ENCODE measurements around the gene ABHD17A. TPM values are rescaled to one million over a fixed set of nuclear protein-coding genes. Genes with fewer than 3 reads are reported as not detected.

Gene ABHD17A
- polyA plus RNA-seq, 3 donors = 69.8 to 96.1 (median 79.0) TPM

DNA sequence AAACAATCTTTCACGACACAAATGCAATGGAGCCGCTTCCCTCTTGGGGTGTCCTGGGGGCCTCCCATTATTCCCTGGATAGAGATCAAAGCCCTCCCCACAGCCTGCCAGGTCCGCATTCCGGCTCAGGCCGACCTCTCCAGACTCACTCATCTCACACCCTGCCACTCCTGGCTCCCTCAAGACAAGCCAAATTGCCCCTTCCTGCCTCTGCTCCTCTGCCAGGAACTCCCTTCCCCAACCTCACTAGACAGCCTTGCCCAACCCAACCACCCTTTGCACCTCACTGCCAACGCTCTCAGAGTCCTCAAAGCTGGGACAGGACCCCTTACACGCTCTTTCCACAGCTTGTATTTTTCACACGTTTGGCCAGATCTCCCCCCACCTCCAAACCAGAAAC is 1.5 kb downstream of the ABHD17A start:
- DNase-seq = no peak
- Histone ChIP-seq H3K36me3 (replicated peaks in 1 of 2; ENCODE audit: control insufficient read depth in 1 of 2, insufficient read depth in 2 of 2, low read length in 2 of 2) (peaks cover 11 to 18% of the 10 kb centered on the region in 2 donors), H3K9me3 (replicated peaks in 1 of 2; ENCODE audit: control insufficient read depth in 1 of 2, insufficient read depth in 1 of 2, low read length in 2 of 2) (no peaks in the 10 kb centered on the region), H4K20me1 (ENCODE audit: insufficient read depth, low read length) (peaks cover 42% of the 10 kb centered on the region), H3K27ac (ENCODE audit: low read depth in 1 of 2, low read length in 2 of 2) (peak overlapping the region; percentile 11 to 85), H3K79me2 (ENCODE audit: insufficient read depth, low read length) (peaks cover 45% of the 10 kb centered on the region), H3K9ac (ENCODE audit: insufficient read depth, low read length, poor library complexity, severe bottlenecking) (peak overlapping the region; percentile 81), H3K4me3 (replicated peaks in 1 of 3; ENCODE audit: low read depth in 2 of 3, low read length in 3 of 3) (peak overlapping the region; percentile 79 to 89 (median 85)), H2AFZ (ENCODE audit: insufficient read depth, low read depth, low read length, poor library complexity, severe bottlenecking) (no peak overlapping the region), H3K4me1 (ENCODE audit: control insufficient read depth in 1 of 2, insufficient read depth in 2 of 2, low read length in 2 of 2) (peaks cover 30 to 34% of the 10 kb centered on the region in 2 donors), H3K27me3 (ENCODE audit: control insufficient read depth in 2 of 2, insufficient read depth in 2 of 2, low read length in 2 of 2) (no peaks in the 10 kb centered on the region), H3K4me2 (replicated peaks; ENCODE audit: extremely low read depth, low read length, poor library complexity, severe bottlenecking) (peak overlapping the region; percentile 89)
- H3K36me3 Mint-ChIP-seq = peaks cover 16 to 23% of the 10 kb centered on the region in 2 donors
- peaks cover 29% of the 10 kb centered on the region for H3K4me1 Mint-ChIP-seq
- H3K27ac Mint-ChIP-seq = peak overlapping the region; percentile 76 to 97 (median 91)
- TF ChIP-seq, protein P1, sequence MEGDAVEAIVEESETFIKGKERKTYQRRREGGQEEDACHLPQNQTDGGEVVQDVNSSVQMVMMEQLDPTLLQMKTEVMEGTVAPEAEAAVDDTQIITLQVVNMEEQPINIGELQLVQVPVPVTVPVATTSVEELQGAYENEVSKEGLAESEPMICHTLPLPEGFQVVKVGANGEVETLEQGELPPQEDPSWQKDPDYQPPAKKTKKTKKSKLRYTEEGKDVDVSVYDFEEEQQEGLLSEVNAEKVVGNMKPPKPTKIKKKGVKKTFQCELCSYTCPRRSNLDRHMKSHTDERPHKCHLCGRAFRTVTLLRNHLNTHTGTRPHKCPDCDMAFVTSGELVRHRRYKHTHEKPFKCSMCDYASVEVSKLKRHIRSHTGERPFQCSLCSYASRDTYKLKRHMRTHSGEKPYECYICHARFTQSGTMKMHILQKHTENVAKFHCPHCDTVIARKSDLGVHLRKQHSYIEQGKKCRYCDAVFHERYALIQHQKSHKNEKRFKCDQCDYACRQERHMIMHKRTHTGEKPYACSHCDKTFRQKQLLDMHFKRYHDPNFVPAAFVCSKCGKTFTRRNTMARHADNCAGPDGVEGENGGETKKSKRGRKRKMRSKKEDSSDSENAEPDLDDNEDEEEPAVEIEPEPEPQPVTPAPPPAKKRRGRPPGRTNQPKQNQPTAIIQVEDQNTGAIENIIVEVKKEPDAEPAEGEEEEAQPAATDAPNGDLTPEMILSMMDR (IDR thresholded peaks at IDR 0.05) = no peak
- H3K4me3 Mint-ChIP-seq = peak overlapping the region; percentile 100
- H3K9me3 Mint-ChIP-seq = peaks cover 0 to 1% (median 0%) of the 10 kb centered on the region in 7 donors
- 65% methylated on average over 6 of the region's 8 CpGs for WGBS (ENCODE audit: insufficient coverage)
- intact Hi-C loops (cut with micrococcal nuclease) = loop anchor here in 1 of 2 donors (1.0 kb wide), 1 partner anchor 7 kb away; no protein-coding TSS in a partner anchor
- peaks cover 0 to 4% (median 0%) of the 10 kb centered on the region in 3 donors for H3K27me3 Mint-ChIP-seq (ENCODE audit: low read depth in 3 of 3)

DNA sequence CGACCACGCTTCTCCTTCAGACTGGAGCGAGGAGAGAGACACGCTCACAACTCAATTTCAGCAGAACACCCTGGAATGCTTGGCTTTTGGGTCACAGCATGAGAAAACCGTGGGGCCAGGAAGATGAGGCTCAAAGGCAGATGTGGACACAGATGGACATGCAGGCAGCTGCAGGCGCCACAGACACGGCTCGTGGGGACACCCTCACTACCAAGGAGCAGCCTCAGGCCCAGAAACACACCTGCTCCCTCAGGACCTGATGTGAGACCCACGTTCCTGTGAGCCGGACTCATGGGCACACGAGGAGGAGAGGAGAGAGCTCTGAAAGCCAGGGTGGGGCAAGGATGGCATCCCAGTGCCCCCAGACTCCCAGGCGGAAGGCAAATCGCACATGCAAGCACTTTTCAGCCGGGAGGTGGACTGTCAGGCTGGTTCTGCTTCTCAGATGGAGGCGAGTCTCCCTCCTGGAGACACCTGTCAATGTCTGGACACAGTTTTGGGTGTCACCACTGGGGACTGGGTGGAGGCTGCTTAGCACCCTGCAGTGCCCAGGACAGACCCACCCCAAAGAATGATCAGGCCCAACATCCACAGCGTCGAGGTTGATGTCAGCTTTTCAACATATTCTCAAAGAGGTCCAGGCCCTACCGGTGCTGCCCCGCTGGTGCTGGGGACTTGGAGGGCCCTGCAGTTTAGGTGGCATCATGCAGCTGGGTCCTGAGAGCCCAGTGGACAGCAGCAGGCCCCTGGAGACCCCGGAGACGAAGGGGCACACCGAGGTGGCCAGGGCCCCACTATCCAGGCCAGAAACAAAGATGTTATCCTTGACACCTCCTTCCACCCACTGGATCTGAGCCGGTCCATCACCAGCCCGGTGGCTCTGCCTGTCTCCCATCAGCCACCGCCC is 2.3 kb downstream of the ABHD17A start:
- DNase-seq = no peak
- 92% methylated on average over 18 of the region's 25 CpGs for WGBS (ENCODE audit: insufficient coverage)
- H3K36me3 ChIP-seq (replicated peaks in 1 of 2; ENCODE audit: control insufficient read depth in 1 of 2, insufficient read depth in 2 of 2, low read length in 2 of 2) = peaks cover 11 to 18% of the 10 kb centered on the region in 2 donors

More for the DNA sequence above, 2.3 kb downstream of the ABHD17A start:
- Histone ChIP-seq H3K4me3 (replicated peaks in 1 of 3; ENCODE audit: low read depth in 2 of 3, low read length in 3 of 3) (peak overlapping the region in 1 of 3 experiments; percentile 79), H3K9me3 (replicated peaks in 1 of 2; ENCODE audit: control insufficient read depth in 1 of 2, insufficient read depth in 1 of 2, low read length in 2 of 2) (no peaks in the 10 kb centered on the region), H4K20me1 (ENCODE audit: insufficient read depth, low read length) (peaks cover 42% of the 10 kb centered on the region), H3K27me3 (ENCODE audit: control insufficient read depth in 2 of 2, insufficient read depth in 2 of 2, low read length in 2 of 2) (no peaks in the 10 kb centered on the region), H3K79me2 (ENCODE audit: insufficient read depth, low read length) (peaks cover 45% of the 10 kb centered on the region), H3K4me2 (replicated peaks; ENCODE audit: extremely low read depth, low read length, poor library complexity, severe bottlenecking) (peak overlapping the region; percentile 89), H2AFZ (ENCODE audit: insufficient read depth, low read depth, low read length, poor library complexity, severe bottlenecking) (no peak overlapping the region), H3K27ac (ENCODE audit: low read depth in 1 of 2, low read length in 2 of 2) (peak overlapping the region in 1 of 2 donors; percentile 85), H3K9ac (ENCODE audit: insufficient read depth, low read length, poor library complexity, severe bottlenecking) (peak overlapping the region; percentile 81), H3K4me1 (ENCODE audit: control insufficient read depth in 1 of 2, insufficient read depth in 2 of 2, low read length in 2 of 2) (peaks cover 30 to 34% of the 10 kb centered on the region in 2 donors)
- Mint-ChIP-seq H3K36me3 (peaks cover 16 to 28% of the 10 kb centered on the region in 2 donors), H3K4me1 (peaks cover 29% of the 10 kb centered on the region), H3K27me3 (ENCODE audit: low read depth in 3 of 3) (peaks cover 0 to 4% (median 0%) of the 10 kb centered on the region in 3 donors), H3K27ac (peak overlapping the region in 6 of 7 donors; percentile 63 to 97 (median 87)), H3K4me3 (peak overlapping the region; percentile 100), H3K9me3 (peaks cover 0 to 1% (median 0%) of the 10 kb centered on the region in 7 donors)
- TF ChIP-seq, protein P1 (IDR thresholded peaks at IDR 0.05) = no peak
- intact Hi-C loops (cut with micrococcal nuclease) = no loop called here

All from CD14-positive monocyte (primary cell).